ENCODE data around the gene ITGAX.

The ITGAX gene

DNA sequence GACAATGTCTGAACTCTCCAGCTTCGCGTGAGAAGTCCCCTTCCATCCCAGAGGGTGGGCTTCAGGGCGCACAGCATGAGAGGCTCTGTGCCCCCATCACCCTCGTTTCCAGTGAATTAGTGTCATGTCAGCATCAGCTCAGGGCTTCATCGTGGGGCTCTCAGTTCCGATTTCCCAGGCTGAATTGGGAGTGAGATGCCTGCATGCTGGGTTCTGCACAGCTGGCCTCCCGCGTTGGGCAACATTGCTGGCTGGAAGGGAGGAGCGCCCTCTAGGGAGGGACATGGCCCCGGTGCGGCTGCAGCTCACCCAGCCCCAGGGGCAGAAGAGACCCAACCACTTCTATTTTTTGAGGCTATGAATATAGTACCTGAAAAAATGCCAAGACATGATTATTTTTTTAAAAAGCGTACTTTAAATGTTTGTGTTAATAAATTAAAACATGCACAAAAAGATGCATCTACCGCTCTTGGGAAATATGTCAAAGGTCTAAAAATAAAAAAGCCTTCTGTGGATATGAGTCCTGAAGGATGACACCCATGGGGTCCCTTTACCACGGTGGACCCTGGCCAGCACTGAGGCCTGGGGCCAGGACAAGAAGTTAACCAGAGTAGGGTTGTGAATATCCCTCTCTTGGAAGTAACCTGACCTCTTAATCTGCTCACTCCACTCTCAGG lies 27.6 kb downstream of the ITGAX start:
- Histone ChIP-seq H3K36me3 (ENCODE audit: insufficient read depth, low read length) (no peaks in the 10 kb centered on the region), H3K27me3 (ENCODE audit: control insufficient read depth in 1 of 2, insufficient read depth in 2 of 2, low read length in 2 of 2) (no peaks in the 10 kb centered on the region), H3K4me1 (ENCODE audit: insufficient read depth, low read length) (no peaks in the 10 kb centered on the region), H3K4me3 (ENCODE audit: low read depth in 1 of 2, low read length in 2 of 2) (no peak overlapping the region), H3K27ac (ENCODE audit: low read depth, low read length) (no peak overlapping the region), H3K9me3 (ENCODE audit: low read length) (no peaks in the 10 kb centered on the region), H3K9ac (ENCODE audit: low read length) (no peak overlapping the region)

DNA sequence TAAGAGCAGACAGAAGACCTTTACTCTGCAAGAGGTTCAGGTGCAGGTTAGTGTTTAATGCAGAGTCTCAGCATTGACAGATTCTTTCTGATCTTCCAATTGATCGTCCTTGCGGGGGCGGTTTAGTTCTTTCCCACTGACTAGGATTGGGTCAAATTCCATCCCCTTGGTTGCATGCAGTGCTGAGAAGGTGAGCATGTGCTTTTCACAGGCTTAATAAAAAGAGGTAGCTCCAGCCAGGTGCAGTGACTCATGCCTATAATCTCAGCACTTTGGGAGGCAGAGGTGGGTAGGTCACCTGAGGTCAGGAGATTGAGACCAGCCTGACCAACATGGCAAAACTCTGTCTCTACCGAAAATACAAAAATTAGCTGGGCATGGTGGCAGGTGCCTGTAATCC lies 30.7 kb downstream of the ITGAX start:
- no peaks in the 10 kb centered on the region for H3K27me3 ChIP-seq (ENCODE audit: control insufficient read depth in 1 of 2, insufficient read depth in 2 of 2, low read length in 2 of 2)
- H3K4me3 ChIP-seq (ENCODE audit: low read depth in 1 of 2, low read length in 2 of 2): no peak overlapping the region
- no peaks in the 10 kb centered on the region for H3K4me1 ChIP-seq (ENCODE audit: insufficient read depth, low read length)
- no peak overlapping the region for H3K9ac ChIP-seq (ENCODE audit: low read length)
- no peaks in the 10 kb centered on the region for H3K36me3 ChIP-seq (ENCODE audit: insufficient read depth, low read length)
- no peak overlapping the region for H3K27ac ChIP-seq (ENCODE audit: low read depth, low read length)
- H3K9me3 ChIP-seq (ENCODE audit: low read length): no peaks in the 10 kb centered on the region

- H3K9ac ChIP-seq (ENCODE audit: low read length): no peak overlapping the region
- H3K27me3 ChIP-seq (ENCODE audit: control insufficient read depth in 1 of 2, insufficient read depth in 2 of 2, low read length in 2 of 2): no peaks in the 10 kb centered on the region
- no peaks in the 10 kb centered on the region for H3K4me1 ChIP-seq (ENCODE audit: insufficient read depth, low read length)
- H3K27ac ChIP-seq (ENCODE audit: low read depth, low read length): no peak overlapping the region
- H3K4me3 ChIP-seq (ENCODE audit: low read depth in 1 of 2, low read length in 2 of 2): no peak overlapping the region
- no peaks in the 10 kb centered on the region for H3K36me3 ChIP-seq (ENCODE audit: insufficient read depth, low read length)
- H3K9me3 ChIP-seq (ENCODE audit: low read length): no peaks in the 10 kb centered on the region
Measured at GRCh38 chr16:31386157-31386984, 31.4 kb downstream of the ITGAX start.

DNA sequence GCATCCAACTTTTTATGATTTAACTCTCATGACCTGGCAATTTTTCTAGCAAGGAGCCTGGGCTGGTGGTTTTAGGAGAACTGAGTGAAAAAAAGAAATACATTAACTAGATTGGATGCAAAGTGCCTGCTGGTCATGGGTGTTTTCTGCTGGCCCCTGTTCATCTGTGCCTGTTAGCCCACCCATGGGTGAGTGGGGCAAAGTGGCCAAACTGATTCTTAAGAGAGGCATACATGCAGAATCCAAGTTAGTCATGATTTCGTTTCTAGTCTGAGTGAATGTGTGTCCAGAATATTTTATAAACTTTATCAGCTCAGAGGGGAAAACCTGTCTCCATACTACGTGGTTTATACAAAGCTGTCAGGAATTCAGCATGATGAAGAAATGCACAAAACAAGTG lies 33.6 kb downstream of the ITGAX start:
- Histone ChIP-seq H3K36me3 (ENCODE audit: insufficient read depth, low read length) (no peaks in the 10 kb centered on the region), H3K27ac (ENCODE audit: low read depth, low read length) (no peak overlapping the region), H3K4me1 (ENCODE audit: insufficient read depth, low read length) (no peaks in the 10 kb centered on the region), H3K9ac (ENCODE audit: low read length) (no peak overlapping the region), H3K4me3 (ENCODE audit: low read depth in 1 of 2, low read length in 2 of 2) (no peak overlapping the region), H3K27me3 (ENCODE audit: control insufficient read depth in 1 of 2, insufficient read depth in 2 of 2, low read length in 2 of 2) (no peaks in the 10 kb centered on the region), H3K9me3 (ENCODE audit: low read length) (no peaks in the 10 kb centered on the region)

- Histone ChIP-seq H3K4me3 (ENCODE audit: low read depth in 1 of 2, low read length in 2 of 2) (no peak overlapping the region), H3K9me3 (ENCODE audit: low read length) (no peaks in the 10 kb centered on the region), H3K27me3 (ENCODE audit: control insufficient read depth in 1 of 2, insufficient read depth in 2 of 2, low read length in 2 of 2) (no peaks in the 10 kb centered on the region), H3K4me1 (ENCODE audit: insufficient read depth, low read length) (no peaks in the 10 kb centered on the region), H3K36me3 (ENCODE audit: insufficient read depth, low read length) (no peaks in the 10 kb centered on the region), H3K9ac (ENCODE audit: low read length) (no peak overlapping the region), H3K27ac (ENCODE audit: low read depth, low read length) (no peak overlapping the region)
Measured at GRCh38 chr16:31390504-31391041, 35.6 kb downstream of the ITGAX start.

DNA sequence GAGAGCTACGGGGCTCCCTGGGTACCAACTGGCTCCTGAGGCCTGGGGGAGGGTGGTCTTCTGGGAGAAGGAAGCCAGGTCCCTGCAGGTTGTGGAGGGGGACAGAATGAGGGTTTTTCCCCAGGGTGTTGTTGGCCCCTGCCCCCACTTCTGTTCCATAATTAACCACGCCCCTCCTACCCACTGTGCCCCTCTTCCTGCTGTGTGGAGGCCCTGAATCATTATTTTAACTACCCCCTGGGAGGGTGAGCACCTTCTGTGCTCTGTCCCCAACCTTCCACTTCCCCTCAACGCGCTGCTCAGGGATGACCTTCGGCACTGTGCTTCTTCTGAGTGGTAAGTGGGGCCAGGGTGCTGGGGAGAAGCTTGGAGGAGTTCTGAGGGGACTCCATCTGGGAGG lies 38.1 kb downstream of the ITGAX start, which contains the start of gene ITGAD:
Gene ITGAD, plus strand, starts transcription at position 280 of the 400 bp plus-strand sequence. Its CDS starts 26 bp downstream, at position 306.
- H3K9ac ChIP-seq (ENCODE audit: low read length): no peak within 1 kb of the TSS
- H3K4me3 ChIP-seq (ENCODE audit: low read depth in 1 of 2, low read length in 2 of 2): no peak within 1 kb of the TSS
- H3K27me3 ChIP-seq (ENCODE audit: control insufficient read depth in 1 of 2, insufficient read depth in 2 of 2, low read length in 2 of 2): no peaks in the 10 kb centered on the region
- no peak within 1 kb of the TSS for H3K27ac ChIP-seq (ENCODE audit: low read depth, low read length)
- H3K36me3 ChIP-seq (ENCODE audit: insufficient read depth, low read length): no peaks in the 10 kb centered on the region
- no peaks in the 10 kb centered on the region for H3K9me3 ChIP-seq (ENCODE audit: low read length)
- H3K4me1 ChIP-seq (ENCODE audit: insufficient read depth, low read length): no peaks in the 10 kb centered on the region

- no peaks in the 10 kb centered on the region for H3K36me3 ChIP-seq (ENCODE audit: insufficient read depth, low read length)
- H3K9me3 ChIP-seq (ENCODE audit: low read length): no peaks in the 10 kb centered on the region
- no peak overlapping the region for H3K4me3 ChIP-seq (ENCODE audit: low read depth in 1 of 2, low read length in 2 of 2)
- H3K9ac ChIP-seq (ENCODE audit: low read length): no peak overlapping the region
- no peaks in the 10 kb centered on the region for H3K4me1 ChIP-seq (ENCODE audit: insufficient read depth, low read length)
- no peak overlapping the region for H3K27ac ChIP-seq (ENCODE audit: low read depth, low read length)
- H3K27me3 ChIP-seq (ENCODE audit: control insufficient read depth in 1 of 2, insufficient read depth in 2 of 2, low read length in 2 of 2): no peaks in the 10 kb centered on the region
Measured at GRCh38 chr16:31395647-31396046, 40.7 kb downstream of the ITGAX start.

GRCh38 chr16:31397096-31397660 lies 42.2 kb downstream of the ITGAX start:
- Histone ChIP-seq H3K27me3 (ENCODE audit: control insufficient read depth in 1 of 2, insufficient read depth in 2 of 2, low read length in 2 of 2) (no peaks in the 10 kb centered on the region), H3K4me1 (ENCODE audit: insufficient read depth, low read length) (no peaks in the 10 kb centered on the region), H3K9ac (ENCODE audit: low read length) (no peak overlapping the region), H3K36me3 (ENCODE audit: insufficient read depth, low read length) (no peaks in the 10 kb centered on the region), H3K9me3 (ENCODE audit: low read length) (no peaks in the 10 kb centered on the region), H3K27ac (ENCODE audit: low read depth, low read length) (no peak overlapping the region), H3K4me3 (ENCODE audit: low read depth in 1 of 2, low read length in 2 of 2) (no peak overlapping the region)

DNA sequence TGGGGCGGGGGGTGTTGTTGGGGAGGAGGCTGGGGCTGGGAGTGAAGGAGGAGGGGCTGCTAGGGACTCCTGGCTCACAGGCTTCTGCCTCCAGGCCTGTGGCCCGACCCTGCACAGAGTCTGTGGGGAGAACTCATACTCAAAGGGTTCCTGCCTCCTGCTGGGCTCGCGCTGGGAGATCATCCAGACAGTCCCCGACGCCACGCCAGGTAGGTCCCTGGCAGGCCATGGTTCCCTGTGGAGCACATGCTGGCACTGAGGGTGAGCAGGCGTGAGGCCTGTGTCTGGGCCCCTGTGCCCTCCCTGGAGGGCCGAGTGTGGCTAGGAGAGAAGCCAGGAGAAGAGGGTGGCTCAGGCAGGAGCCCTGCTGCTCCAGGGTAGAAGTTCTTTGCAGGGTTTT lies 42.7 kb downstream of the ITGAX start:
- Histone ChIP-seq H3K9ac (ENCODE audit: low read length) (no peak overlapping the region), H3K36me3 (ENCODE audit: insufficient read depth, low read length) (no peaks in the 10 kb centered on the region), H3K4me3 (ENCODE audit: low read depth in 1 of 2, low read length in 2 of 2) (no peak overlapping the region), H3K27ac (ENCODE audit: low read depth, low read length) (no peak overlapping the region), H3K4me1 (ENCODE audit: insufficient read depth, low read length) (no peaks in the 10 kb centered on the region), H3K9me3 (ENCODE audit: low read length) (no peaks in the 10 kb centered on the region), H3K27me3 (ENCODE audit: control insufficient read depth in 1 of 2, insufficient read depth in 2 of 2, low read length in 2 of 2) (no peaks in the 10 kb centered on the region)

DNA sequence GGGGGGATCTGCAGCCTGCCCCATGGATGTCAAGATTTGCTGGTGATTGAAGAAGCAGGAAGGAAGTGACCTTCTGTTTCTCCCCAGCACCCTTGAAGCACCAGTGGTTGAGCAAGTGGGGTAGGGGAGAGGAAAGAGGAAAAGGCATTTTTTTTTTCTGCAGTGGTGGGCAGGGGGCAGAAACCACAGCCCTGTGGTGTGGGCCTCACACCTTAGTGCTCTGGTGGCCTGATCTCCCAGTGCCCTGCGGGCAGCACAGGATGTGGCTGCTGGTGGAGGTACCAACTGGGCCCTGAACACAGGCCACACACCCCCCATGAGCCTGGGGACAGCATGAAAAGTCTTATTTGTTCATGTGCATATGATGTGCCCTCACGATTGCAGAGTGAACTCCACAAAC lies 45.2 kb downstream of the ITGAX start:
- no peaks in the 10 kb centered on the region for H3K9me3 ChIP-seq (ENCODE audit: low read length)
- H3K27ac ChIP-seq (ENCODE audit: low read depth, low read length): no peak overlapping the region
- no peak overlapping the region for H3K4me3 ChIP-seq (ENCODE audit: low read depth in 1 of 2, low read length in 2 of 2)
- H3K9ac ChIP-seq (ENCODE audit: low read length): no peak overlapping the region
- no peaks in the 10 kb centered on the region for H3K27me3 ChIP-seq (ENCODE audit: control insufficient read depth in 1 of 2, insufficient read depth in 2 of 2, low read length in 2 of 2)
- H3K4me1 ChIP-seq (ENCODE audit: insufficient read depth, low read length): no peaks in the 10 kb centered on the region
- H3K36me3 ChIP-seq (ENCODE audit: insufficient read depth, low read length): no peaks in the 10 kb centered on the region

- H3K27ac ChIP-seq (ENCODE audit: low read depth, low read length): no peak overlapping the region
- no peak overlapping the region for H3K4me3 ChIP-seq (ENCODE audit: low read depth in 1 of 2, low read length in 2 of 2)
- H3K36me3 ChIP-seq (ENCODE audit: insufficient read depth, low read length): no peaks in the 10 kb centered on the region
- no peak overlapping the region for H3K9ac ChIP-seq (ENCODE audit: low read length)
- no peaks in the 10 kb centered on the region for H3K9me3 ChIP-seq (ENCODE audit: low read length)
- H3K27me3 ChIP-seq (ENCODE audit: control insufficient read depth in 1 of 2, insufficient read depth in 2 of 2, low read length in 2 of 2): no peaks in the 10 kb centered on the region
- H3K4me1 ChIP-seq (ENCODE audit: insufficient read depth, low read length): no peaks in the 10 kb centered on the region
Measured at GRCh38 chr16:31401436-31401835, 46.5 kb downstream of the ITGAX start.
